A172 (cell line): ENCODE measurements around the gene SEMA7A. TPM values are rescaled to one million over a fixed set of nuclear protein-coding genes. Genes with fewer than 3 reads are reported as not detected.

Experiments used
- DNase-seq: peaks from one replicate; pipeline ENCODE4 v3.0.0-alpha.2; 2015; ENCODE audit warnings: low spot score
- total RNA-seq: library from RNA; depleted of rRNA; stranded (reverse); fragments of >200 nt; shearing (Covaris generic); gene quantifications from 2 replicates; pipeline ENCODE4 v1.2.3, GENCODE V29; 2014

SEMA7A gene
- total RNA-seq, 1 experiment from 2014 or later, result 14.3 TPM

- DNase-seq, result no peak
These were observed 18.4 kb upstream of the SEMA7A start for GRCh38 chr15:74451861-74452835.

DNA sequence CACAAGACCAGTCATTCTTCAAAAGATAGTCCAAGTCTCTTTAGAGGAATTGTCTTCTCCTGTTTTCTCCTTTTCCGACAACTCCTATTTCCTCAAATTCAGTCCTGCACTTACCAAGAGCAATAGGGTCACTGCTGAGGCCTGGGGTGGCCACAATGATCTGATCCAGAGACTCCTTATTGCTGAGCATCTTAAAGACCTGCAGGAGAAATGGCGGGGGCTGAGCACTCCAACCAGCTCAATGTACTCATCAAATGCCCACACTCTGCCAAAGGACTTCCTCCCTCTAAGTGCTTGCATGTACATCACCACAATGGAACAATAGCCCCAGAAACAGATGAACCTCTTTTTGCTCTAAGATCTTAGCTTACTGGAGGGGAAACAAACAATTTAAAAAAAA lies 17.6 kb upstream of the SEMA7A start:
- DNase-seq, result no peak

DNA sequence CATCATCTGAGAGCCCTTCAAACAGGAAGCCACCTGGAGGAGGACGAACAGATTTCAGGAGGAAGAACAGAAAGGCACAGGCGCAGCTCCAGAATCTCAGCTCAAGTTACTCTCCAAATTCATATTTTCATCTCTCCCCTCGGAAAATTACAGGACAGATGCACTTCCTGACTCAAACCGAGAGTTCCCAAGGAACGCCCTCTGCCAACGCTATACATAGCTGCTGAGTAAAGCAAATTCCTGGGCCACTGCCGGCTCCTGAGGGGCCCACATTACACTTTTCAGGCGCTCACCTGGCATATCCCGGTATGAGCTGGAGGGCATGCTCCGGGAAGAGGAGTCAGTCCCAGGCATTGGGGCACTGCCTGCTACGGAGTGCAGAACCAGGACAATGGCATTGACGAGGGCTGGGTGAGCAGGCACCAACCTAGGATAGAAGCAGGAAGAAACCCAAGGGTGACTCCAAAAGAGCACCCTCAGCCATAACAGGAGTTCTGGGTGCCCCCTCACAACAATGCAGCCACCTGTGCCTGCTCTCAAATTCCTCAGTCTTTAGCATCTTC lies 16.0 kb upstream of the SEMA7A start:
- no peak for DNase-seq

DNA sequence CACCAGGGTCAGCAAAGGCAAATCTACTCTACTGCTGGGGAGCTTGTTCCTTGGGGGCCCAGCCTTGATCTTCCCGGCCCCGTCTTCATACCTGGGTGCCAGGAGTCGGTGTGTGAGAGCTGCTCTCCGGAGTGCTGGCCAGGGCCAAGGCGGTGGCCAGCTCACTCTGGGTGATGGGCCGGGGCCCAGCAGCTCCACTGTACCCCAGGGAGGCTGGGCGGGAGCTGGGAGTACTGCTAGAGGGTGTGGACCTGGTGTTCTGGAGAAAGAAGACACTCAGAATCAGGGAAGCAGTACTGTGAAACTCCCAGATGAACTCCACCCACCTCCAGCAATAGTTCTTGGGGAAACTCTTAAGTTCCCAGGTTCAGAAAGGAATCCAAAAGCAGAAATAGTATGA lies 15.3 kb upstream of the SEMA7A start:
- no peak for DNase-seq

DNA sequence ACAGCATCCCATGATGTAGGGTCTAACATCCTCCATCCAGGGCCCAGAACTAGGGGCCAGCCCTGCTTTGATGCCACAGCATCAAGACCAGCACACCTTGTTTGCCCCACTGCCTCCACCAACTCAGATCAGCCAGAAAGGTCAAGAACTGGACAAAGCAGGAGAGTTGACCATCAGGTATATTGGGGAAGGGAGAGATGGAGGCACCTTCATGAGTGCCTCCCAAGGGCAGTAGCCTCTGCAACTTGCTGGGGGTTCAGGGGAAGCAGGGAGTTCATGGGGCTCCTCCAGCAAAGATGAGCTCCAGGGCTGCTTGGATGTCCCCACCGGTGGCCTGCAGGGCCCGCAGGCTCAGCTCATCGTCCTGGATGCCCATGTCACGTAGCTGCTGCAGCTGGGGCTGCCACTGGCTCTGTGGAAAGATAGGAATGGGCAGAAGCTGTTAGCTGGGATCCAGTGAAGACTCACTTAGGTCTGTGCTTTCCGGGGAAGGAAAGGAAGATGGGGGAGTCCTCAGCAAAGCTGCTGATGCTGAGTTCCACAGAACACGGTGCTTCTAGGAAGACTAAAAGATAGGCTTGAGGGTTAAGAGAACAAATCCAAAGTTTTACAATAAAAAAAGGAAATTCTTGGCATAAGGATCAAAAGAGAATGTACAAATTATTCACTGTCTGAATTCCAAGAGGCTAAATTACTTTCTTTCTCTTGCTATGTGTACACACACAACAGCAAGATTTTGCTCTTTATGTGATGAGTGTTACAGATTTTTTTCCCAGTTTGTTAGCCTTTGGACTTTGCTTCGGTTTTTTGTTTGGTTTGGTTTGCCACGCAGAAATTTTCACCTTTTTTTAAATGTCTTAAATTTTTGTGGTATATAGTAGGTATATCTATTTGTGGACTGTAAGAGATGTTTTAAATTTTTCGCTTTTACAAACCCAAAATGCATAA lies 12.3 kb upstream of the SEMA7A start:
- no peak for DNase-seq

GRCh38 chr15:74444106-74445062 lies 10.6 kb upstream of the SEMA7A start:
- no peak for DNase-seq

- DNase-seq, result no peak
These were observed 9.5 kb upstream of the SEMA7A start for GRCh38 chr15:74443100-74443909.

DNA sequence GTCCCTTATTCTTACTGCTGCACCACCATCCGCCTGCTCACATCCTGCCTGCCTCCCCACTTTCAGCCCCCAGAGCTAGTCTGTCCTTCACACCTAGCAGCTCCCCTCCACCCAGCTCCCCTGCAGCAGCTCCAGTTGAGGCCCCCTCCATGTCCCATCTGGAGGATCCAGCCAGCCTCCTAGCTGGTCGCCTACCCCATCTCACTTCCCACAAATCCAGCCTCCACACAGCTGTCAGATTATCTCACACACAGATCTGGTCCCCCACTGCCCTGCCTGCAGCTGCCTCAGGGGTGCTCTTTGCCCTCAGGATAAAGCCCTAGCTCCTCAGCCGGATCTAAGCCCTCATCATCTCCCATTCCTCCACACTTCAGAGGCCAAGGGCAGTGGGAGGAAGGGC lies 8.8 kb upstream of the SEMA7A start:
- DNase-seq, result no peak

GRCh38 chr15:74442063-74442462 lies 8.3 kb upstream of the SEMA7A start:
- no peak for DNase-seq

DNA sequence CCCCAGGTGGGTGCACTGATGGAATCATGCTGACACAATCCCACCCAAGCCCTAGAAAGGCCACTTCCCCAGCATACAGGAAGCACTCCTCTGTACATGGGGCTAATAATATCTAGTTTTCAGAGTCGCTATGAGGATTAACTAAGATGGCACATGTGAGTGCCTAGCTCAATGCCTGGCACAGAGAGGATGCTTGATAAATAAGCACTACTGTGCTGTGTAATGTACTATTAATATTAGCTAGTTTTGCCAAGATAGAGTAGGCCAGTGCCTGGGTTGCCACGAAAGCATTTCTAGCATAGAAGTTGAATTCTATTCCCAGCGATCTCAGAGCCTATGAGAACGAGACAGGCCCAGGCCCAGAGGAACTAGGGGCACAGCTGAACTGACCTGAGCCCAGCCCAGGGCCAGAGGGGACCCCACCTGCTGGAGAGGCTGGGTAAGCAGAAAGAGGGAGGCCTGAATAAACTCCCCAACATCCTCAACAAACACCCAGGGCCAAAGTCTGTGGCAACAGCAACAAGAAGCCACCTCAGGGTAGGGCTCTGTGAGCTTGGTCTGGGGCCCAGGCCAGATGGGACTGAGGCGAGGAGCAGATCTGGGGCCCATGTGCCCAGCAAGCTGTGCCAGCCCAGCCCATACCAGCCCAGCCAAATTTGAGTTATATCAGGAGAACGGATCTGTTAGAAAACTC lies 7.6 kb upstream of the SEMA7A start:
- DNase-seq, result no peak

DNA sequence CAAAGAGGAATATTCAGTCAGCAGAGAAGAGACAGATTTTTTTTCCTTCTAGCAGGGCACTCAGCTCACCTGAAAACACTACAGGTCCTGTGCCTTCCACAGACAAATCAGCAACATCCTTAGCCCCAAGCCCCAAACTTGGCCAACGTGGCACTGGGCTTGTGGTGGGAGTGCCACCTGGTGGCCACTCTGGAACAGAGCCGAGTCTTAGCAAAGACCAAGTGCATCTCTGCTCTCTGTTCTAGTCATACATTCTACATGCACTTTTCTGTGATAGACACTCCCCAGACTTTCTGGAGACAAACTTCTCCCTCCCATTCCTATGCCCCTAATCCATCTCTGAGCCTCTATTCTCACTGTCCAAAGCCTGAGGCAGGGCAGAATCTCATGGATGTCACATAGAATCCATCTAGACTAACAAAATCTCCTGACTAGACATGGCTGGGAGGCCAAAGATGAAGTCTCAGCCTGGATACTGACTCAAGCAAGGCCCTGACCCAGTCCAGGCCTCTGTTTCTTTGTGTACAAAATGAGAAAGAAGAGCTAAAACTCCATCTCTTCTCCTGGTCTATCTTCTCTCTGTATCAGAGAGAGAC lies 5.1 kb upstream of the SEMA7A start:
- DNase-seq, result peak; percentile 64

- no peak for DNase-seq
These were observed 4.4 kb upstream of the SEMA7A start for GRCh38 chr15:74438206-74438605.

DNA sequence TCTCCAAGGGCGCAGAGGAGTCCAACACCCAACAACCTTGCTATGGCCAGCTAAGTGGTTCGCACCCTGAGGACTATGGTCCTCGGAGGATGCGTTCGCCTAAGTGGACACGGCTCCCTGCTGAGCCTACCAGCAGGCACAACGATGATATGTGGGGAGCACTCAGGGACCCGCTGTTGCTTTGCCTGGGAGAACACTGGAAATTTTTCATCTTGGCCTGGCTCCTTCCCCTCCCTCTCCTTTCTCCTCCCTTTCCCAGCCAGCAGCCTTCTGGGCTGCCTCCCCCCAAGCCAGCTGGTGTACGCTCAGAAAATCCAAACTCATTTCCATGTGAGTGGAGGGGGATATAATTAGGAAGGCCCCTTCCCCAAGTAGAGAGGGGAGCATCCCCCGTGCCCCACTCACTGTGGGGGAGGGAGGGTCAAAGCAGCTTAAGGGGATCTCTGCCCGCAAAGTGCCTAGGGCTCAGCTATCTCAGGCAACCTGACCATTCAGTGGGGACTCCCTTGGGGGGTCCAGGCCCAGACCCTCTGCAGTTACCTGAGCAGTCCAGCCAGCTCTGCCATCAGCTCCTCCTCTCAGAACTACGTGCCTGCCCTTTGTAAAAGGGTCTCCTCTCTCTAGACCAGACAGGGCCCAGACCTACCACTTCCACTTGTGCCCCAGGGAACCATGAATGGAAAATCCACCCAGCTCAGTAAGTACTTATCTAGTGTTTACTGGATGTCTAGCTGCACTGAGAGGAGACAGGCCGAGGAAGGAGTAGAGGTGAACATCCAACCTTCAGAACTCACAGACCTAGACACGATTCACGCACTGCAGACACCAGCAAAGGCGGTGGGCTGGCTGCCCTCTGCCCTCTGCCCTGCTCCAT lies 742 bp upstream of the SEMA7A start:
- DNase-seq, result no peak

- DNase-seq, result no peak
These were observed 678 bp downstream of the SEMA7A start for GRCh38 chr15:74432968-74433591.

DNA sequence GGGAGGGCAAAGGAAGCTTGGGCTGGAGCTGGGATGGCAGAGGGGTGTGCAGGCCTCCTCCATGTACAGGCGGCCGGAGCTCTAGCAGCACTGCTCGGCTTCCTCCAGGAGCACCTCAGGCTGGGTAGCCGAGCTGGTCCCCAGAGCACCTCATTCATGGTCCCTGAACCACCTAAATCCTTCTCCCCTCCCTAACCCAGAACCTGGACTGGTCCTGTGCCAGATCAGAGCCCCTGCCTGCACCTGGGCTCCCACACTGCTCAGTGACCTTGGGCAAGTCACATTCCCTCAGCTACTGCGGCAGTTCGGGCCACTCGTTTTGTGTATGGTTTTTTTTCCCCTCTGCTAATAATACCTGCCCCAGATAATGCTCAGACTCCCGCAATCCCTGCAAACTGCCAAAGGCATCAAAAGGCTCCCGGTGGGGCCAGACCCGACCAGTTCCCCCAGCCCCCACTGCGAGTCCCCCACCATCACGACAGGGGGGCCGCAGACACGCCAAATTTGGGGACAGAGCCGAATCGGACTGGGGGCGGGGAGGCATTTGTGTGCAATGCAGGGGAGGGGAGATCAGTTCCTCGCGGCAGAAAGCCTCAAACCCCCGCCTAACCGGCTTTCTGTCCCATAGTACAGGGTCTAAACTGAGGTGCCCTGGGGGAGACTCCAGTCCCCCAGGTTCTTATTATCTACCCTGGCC lies 1.3 kb downstream of the SEMA7A start:
- DNase-seq, result no peak

GRCh38 chr15:74431645-74432044 lies 2.1 kb downstream of the SEMA7A start:
- DNase-seq, result no peak

GRCh38 chr15:74431116-74431515 lies 2.6 kb downstream of the SEMA7A start:
- DNase-seq, result no peak
